Measurements from ENCODE around the gene CAMK1. TPM values are rescaled to one million over a fixed set of nuclear protein-coding genes. Genes with fewer than 3 reads are reported as not detected.

The CAMK1 gene
- total and polyA plus RNA-seq, 2 of the 4 experiments (the other 2 are of a cell fraction), result 33.3 to 36.4 TPM

DNA sequence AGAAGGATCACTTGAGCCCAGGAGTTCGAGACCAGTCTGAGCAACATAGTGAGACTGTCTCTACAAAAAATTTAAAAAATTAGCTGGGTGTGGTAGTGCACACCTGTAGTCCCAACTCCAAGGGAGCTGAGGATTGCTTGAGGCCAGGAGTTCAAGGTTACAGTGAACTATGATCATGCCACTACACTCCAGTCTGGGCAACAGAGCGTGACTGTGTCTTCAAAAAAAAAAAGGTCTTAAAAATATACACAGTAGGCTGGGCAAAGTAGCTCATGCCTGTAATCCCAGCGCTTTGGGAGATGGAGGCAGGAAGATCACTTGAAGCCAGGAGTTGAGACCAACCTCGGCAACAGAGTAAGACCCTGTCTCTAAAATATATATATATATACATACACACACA, 11.2 kb upstream of the CAMK1 start:
- Histone ChIP-seq H3K14ac (replicated peaks; ENCODE audit: low read depth, low read length) (no peak overlapping the region), H2AFZ (replicated peaks; ENCODE audit: low read length, poor library complexity) (no peak overlapping the region), H3K9ac (ENCODE audit: low read depth, low read length) (no peak overlapping the region), H3K27ac (ENCODE audit: insufficient read depth, low read length) (no peak overlapping the region), H3K4ac (ENCODE audit: low read depth, low read length) (no peak overlapping the region), H3K56ac (ENCODE audit: extremely low read depth, insufficient read depth, low read length) (no peak overlapping the region), H4K91ac (ENCODE audit: insufficient read depth, low read depth, low read length) (no peak overlapping the region), H2BK15ac (ENCODE audit: low read depth, low read length) (no peak overlapping the region), H3K23ac (ENCODE audit: low read depth, low read length) (no peak overlapping the region), H3K9me3 (ENCODE audit: control insufficient read depth, insufficient read depth, low read length) (no peaks in the 10 kb centered on the region), H2BK120ac (ENCODE audit: low read depth, low read length) (no peak overlapping the region), H3K79me1 (ENCODE audit: low read depth in 1 of 2, low read length in 2 of 2) (peaks cover 3% of the 10 kb centered on the region in 2 experiments; a peak in 2 of 4 replicates), H3K9me1 (ENCODE audit: insufficient read depth, low read length) (peaks cover 9% of the 10 kb centered on the region; the same call in 1 of the 2 replicates), H3K27me3 (ENCODE audit: control insufficient read depth, insufficient read depth, low read length) (no peaks in the 10 kb centered on the region), H4K8ac (ENCODE audit: low read depth in 2 of 2, low read length in 2 of 2) (no peak overlapping the region), H3K4me3 (ENCODE audit: insufficient read depth, low read depth, low read length) (no peak overlapping the region), H2BK5ac (ENCODE audit: low read depth, low read length, poor library complexity, severe bottlenecking) (no peak overlapping the region), H2AK9ac (replicated peaks; ENCODE audit: low read depth, low read length, poor library complexity) (no peak overlapping the region), H3K36me3 (ENCODE audit: control insufficient read depth, insufficient read depth, low read length) (peaks cover 36% of the 10 kb centered on the region), H2AK5ac (ENCODE audit: low read depth, low read length) (no peak overlapping the region), H3K18ac (ENCODE audit: low read depth, low read length) (no peak overlapping the region), H2BK20ac (ENCODE audit: low read depth, low read length) (no peak overlapping the region), H3K4me2 (ENCODE audit: low read depth, low read length) (no peak overlapping the region), H4K5ac (ENCODE audit: low read depth, low read length) (no peak overlapping the region), H4K20me1 (ENCODE audit: insufficient read depth, low read length) (no peaks in the 10 kb centered on the region), H3K4me1 (ENCODE audit: control insufficient read depth, insufficient read depth, low read length) (peaks cover 3% of the 10 kb centered on the region)
- CTCF ChIA-PET, result no interaction called here
- POLR2A ChIA-PET (ENCODE audit: unreplicated experiment), result no interaction called here
- in situ Hi-C loops (cut with MboI; ENCODE audit: low sequenced_read_pairs) (no loop called here), dilution Hi-C loops (cut with HindIII; ENCODE audit: low sequenced_read_pairs, unreplicated experiment) (no loop called here), intact Hi-C loops (cut with micrococcal nuclease) (no loop called here)
- no TSS peak for BruUV-seq (replicated peaks)
- no CpG with 5 or more reads among the region's 4 CpGs for WGBS, 2 experiments (ENCODE audit: extremely low coverage in 2 of 2, insufficient read length in 1 of 2)
- TF ChIP-seq, protein P1, sequence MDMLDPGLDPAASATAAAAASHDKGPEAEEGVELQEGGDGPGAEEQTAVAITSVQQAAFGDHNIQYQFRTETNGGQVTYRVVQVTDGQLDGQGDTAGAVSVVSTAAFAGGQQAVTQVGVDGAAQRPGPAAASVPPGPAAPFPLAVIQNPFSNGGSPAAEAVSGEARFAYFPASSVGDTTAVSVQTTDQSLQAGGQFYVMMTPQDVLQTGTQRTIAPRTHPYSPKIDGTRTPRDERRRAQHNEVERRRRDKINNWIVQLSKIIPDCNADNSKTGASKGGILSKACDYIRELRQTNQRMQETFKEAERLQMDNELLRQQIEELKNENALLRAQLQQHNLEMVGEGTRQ (IDR thresholded peaks at IDR 0.05; ENCODE audit: low read depth, low read length), result no peak
- TF ChIP-seq SMC3 (IDR thresholded peaks at IDR 0.05; ENCODE audit: low read depth, low read length) (no peak), RAD21 (IDR thresholded peaks at IDR 0.05; ENCODE audit: low read length) (no peak), MAZ (IDR thresholded peaks at IDR 0.05; ENCODE audit: borderline replicate concordance, low read depth, low read length) (no peak), MXI1 (IDR thresholded peaks at IDR 0.05; ENCODE audit: borderline replicate concordance, low read depth, low read length) (no peak), RFX5 (IDR thresholded peaks at IDR 0.05; ENCODE audit: low read depth, low read length) (no peak), RCOR1 (IDR thresholded peaks at IDR 0.05; ENCODE audit: insufficient replicate concordance, low read length) (no peak), MAFK (IDR thresholded peaks at IDR 0.05; ENCODE audit: low read depth, low read length) (no peak)
- DNase-seq, result no peak
- ATAC-seq (ENCODE audit: low read depth), result no peak

All from IMR-90 (cell line).